Uterus (tissue), 2 donors: ENCODE data around the gene TMEM87B.

Experiments used
- CTCF ChIP-seq, 4 experiments: fragments of 200-600 bp in 2 of 4; fragments of 450-650 bp in 2 of 4; sonication (generic) in 2 of 4; IDR thresholded peaks; one replicate each; pipeline ENCODE4 v1.5.1; 2016 to 2019; ENCODE audit warnings: antibody characterized with exemption in 4 of 4, mild to moderate bottlenecking in 2 of 4, moderate library complexity in 1 of 4
- POLR2A ChIP-seq, 2 donors: fragments of 450-650 bp; IDR thresholded peaks; one replicate each; pipeline ENCODE4 v1.6.1; 2016; ENCODE audit warnings: antibody characterized with exemption in 2 of 2, mild to moderate bottlenecking in 1 of 2, moderate library complexity in 1 of 2

GRCh38 chr2:112062894-112063293 lies 7.8 kb downstream of the TMEM87B start:
- TF ChIP-seq CTCF (IDR thresholded peaks at IDR 0.05) = no peak
- no peak for TF ChIP-seq POLR2A (IDR thresholded peaks at IDR 0.05)
